T47D (cell line): ENCODE data around the gene CAMSAP3.

Experiments
- DNase-seq, 2 experiments: peaks; one replicate each; pipeline versions ENCODE4 v3.0.0 to v3.0.0-alpha.2; 2011 to 2012; ENCODE audit warnings: low read depth in 1 of 2, low spot score in 1 of 2
- JUND ChIP-seq: IDR thresholded peaks from 2 replicates; pipeline ENCODE4 v1.6.1; 2012; ENCODE audit warnings: low read depth
- in situ Hi-C: cut with HindIII; loops from 2 replicates; pipeline ENCODE4 v1.10.0; 2016; ENCODE audit warnings: low sequenced_read_pairs, low pct_unique_long_range_greater_than_20kb

CAMSAP3 gene

GRCh38 chr19:7661744-7662538 lies 66.3 kb downstream of the CAMSAP3 start:
- TF ChIP-seq JUND, result no peak
- in situ Hi-C loops, result no loop called here
- DNase-seq, result no peak

GRCh38 chr19:7662657-7663056 lies 67.0 kb downstream of the CAMSAP3 start:
- in situ Hi-C loops, result no loop called here
- no peak for DNase-seq
- no peak for TF ChIP-seq JUND

DNA sequence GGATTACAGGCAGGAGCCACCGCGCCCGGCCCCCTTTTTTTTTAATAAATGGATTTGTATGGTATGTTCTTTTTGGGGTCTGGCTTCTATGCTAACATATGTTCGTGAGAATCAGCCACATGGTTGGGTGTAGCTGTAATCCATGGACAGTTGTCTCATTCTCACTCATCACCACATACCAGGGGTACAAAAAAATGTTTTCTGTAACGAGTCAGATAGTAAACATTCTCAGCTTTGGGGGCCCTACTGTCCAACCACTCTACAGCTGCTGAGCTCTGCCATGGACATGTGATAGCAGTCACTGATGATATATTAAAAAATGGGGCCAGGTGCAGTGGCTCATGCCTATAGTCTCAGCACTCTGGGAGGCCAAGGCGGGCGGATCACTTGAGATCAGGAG lies 68.0 kb downstream of the CAMSAP3 start:
- in situ Hi-C loops, result no loop called here
- DNase-seq, result no peak
- TF ChIP-seq JUND, result no peak

DNA sequence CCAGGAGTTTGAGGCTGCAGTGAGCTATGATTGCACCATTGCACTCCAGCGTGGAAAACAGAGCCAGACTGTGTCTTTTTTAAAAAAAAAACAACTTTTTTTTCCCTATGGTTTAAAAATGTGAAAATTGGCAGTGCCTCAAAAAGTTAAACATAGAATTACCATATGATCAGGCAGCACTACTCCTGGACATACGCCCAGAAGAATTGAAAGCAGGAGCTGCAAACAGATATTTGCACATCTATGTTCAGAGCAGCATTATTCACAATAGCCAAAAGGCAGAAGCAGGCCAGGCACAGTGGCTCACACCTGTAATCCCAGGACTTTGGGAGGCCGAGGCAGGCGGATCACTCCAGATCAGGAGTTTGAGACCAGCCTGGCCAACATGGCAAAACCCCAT lies 69.4 kb downstream of the CAMSAP3 start:
- in situ Hi-C loops, result no loop called here
- TF ChIP-seq JUND, result no peak
- no peak for DNase-seq
